HEK293 (cell line): ENCODE results near the gene TNS1.

Source experiments
- CTCF ChIA-PET: fragments of 350-600 bp; formaldehyde crosslinking; extraction: SDS; loops from one replicate; lab custom pipeline; 2021; ENCODE audit warnings: antibody characterized with exemption; lab: Yijun Ruan, JAX
- POLR2A ChIA-PET: fragments of 300-600 bp; formaldehyde crosslinking; extraction: SDS; loops from one replicate; lab custom pipeline; 2020; ENCODE audit warnings: antibody characterized with exemption, inconsistent platforms; lab: Yijun Ruan, JAX
- H3K27ac ChIP-seq: fragments of 200-500 bp; sonication (Bioruptor generic); 2 replicates; pipeline ENCODE4 v1.5.1; 2014; ENCODE audit warnings: low read depth, low read length, control low read depth, inconsistent platforms; ENCODE audit errors: extremely low read depth
- H3K36me3 ChIP-seq, 2 experiments: fragments of 200-500 bp in 1 of 2; sonication (Bioruptor generic) in 1 of 2; 1 replicate in 1 of 2; 2 replicates in 1 of 2; pipeline ENCODE4 v1.5.1; 2014 to 2017; ENCODE audit warnings: inconsistent platforms in 2 of 2, low read length in 2 of 2; ENCODE audit not compliant: control insufficient read depth in 2 of 2, insufficient read depth in 1 of 2
- H3K4me1 ChIP-seq: fragments of 200-500 bp; sonication (Bioruptor generic); 2 replicates; pipeline ENCODE4 v1.5.1; 2014; ENCODE audit warnings: mild to moderate bottlenecking, low read length, inconsistent platforms; ENCODE audit not compliant: control insufficient read depth, insufficient read depth
- H3K4me3 ChIP-seq: 2 replicates; pipeline ENCODE4 v1.5.1; 2011; ENCODE audit warnings: low read depth, mild to moderate bottlenecking, control low read depth, low read length, moderate library complexity
- H3K9me3 ChIP-seq: fragments of 200-500 bp; sonication (Bioruptor generic); 2 replicates; pipeline ENCODE4 v1.5.1; 2014; ENCODE audit warnings: low read depth, low read length, inconsistent platforms; ENCODE audit not compliant: control insufficient read depth, insufficient read depth
- HOXC10 ChIP-seq: sonication (generic); formaldehyde crosslinking; IDR thresholded peaks from 2 replicates; pipeline ENCODE4 v1.8.1; 2023; ENCODE audit warnings: mild to moderate bottlenecking, missing genetic modification reagents
- KLF1 ChIP-seq: fragments of 450-650 bp; formaldehyde crosslinking; IDR thresholded peaks from 2 replicates; pipeline ENCODE4 v1.5.1; 2016; ENCODE audit warnings: missing biosample characterization, missing genetic modification characterization
- KLF16 ChIP-seq: fragments of 450-650 bp; formaldehyde crosslinking; IDR thresholded peaks from 2 replicates; pipeline ENCODE4 v1.5.1; 2017; ENCODE audit warnings: missing biosample characterization, missing genetic modification characterization
- WT1 ChIP-seq: fragments of 450-650 bp; formaldehyde crosslinking; IDR thresholded peaks from 2 replicates; pipeline ENCODE4 v1.5.1; 2016; ENCODE audit warnings: missing biosample characterization, missing genetic modification characterization
- ZBTB17 ChIP-seq: fragments of 450-650 bp; formaldehyde crosslinking; IDR thresholded peaks from 2 replicates; pipeline ENCODE4 v1.5.1; 2016; ENCODE audit warnings: missing biosample characterization, missing genetic modification characterization
- ZFP41 ChIP-seq: fragments of 450-650 bp; formaldehyde crosslinking; IDR thresholded peaks from 2 replicates; pipeline ENCODE4 v1.5.1; 2016; ENCODE audit warnings: missing biosample characterization, missing genetic modification characterization, borderline replicate concordance
- ZNF16 ChIP-seq: fragments of 450-650 bp; formaldehyde crosslinking; IDR thresholded peaks from 2 replicates; pipeline ENCODE4 v1.5.1; 2016; ENCODE audit warnings: low read depth, missing biosample characterization, missing genetic modification characterization
- ZNF354C ChIP-seq: fragments of 450-650 bp; formaldehyde crosslinking; IDR thresholded peaks from 2 replicates; pipeline ENCODE4 v1.5.1; 2016; ENCODE audit warnings: missing biosample characterization, missing genetic modification characterization, low read depth, borderline replicate concordance
- ZNF366 ChIP-seq: fragments of 450-650 bp; formaldehyde crosslinking; conservative IDR thresholded peaks from 2 replicates; pipeline ENCODE4 v1.5.1; 2016; ENCODE audit warnings: missing biosample characterization, missing genetic modification characterization
- ZNF398 ChIP-seq: fragments of 450-650 bp; formaldehyde crosslinking; IDR thresholded peaks from 2 replicates; pipeline ENCODE4 v1.5.1; 2017; ENCODE audit warnings: missing biosample characterization, missing genetic modification characterization
- ZNF473 ChIP-seq: fragments of 450-650 bp; formaldehyde crosslinking; IDR thresholded peaks from 2 replicates; pipeline ENCODE4 v1.5.1; 2017; ENCODE audit warnings: missing biosample characterization, missing genetic modification characterization
- ZNF488 ChIP-seq: fragments of 450-650 bp; formaldehyde crosslinking; IDR thresholded peaks from 2 replicates; pipeline ENCODE4 v1.5.1; 2016; ENCODE audit warnings: missing biosample characterization, missing genetic modification characterization
- ZNF521 ChIP-seq: fragments of 450-650 bp; formaldehyde crosslinking; IDR thresholded peaks from 2 replicates; pipeline ENCODE4 v1.5.1; 2017; ENCODE audit warnings: missing biosample characterization, mild to moderate bottlenecking, missing genetic modification characterization
- ZNF544 ChIP-seq: fragments of 450-650 bp; formaldehyde crosslinking; IDR thresholded peaks from 2 replicates; pipeline ENCODE4 v1.5.0; 2017; ENCODE audit warnings: missing biosample characterization, missing genetic modification characterization
- ZNF548 ChIP-seq: fragments of 450-650 bp; formaldehyde crosslinking; IDR thresholded peaks from 2 replicates; pipeline ENCODE4 v1.5.1; 2016; ENCODE audit warnings: missing biosample characterization, missing genetic modification characterization
- ZNF558 ChIP-seq: fragments of 450-650 bp; formaldehyde crosslinking; IDR thresholded peaks from 2 replicates; pipeline ENCODE4 v1.5.1; 2016; ENCODE audit warnings: missing biosample characterization, missing genetic modification characterization
- ZNF623 ChIP-seq: fragments of 450-650 bp; formaldehyde crosslinking; IDR thresholded peaks from 2 replicates; pipeline ENCODE4 v1.5.1; 2016; ENCODE audit warnings: missing biosample characterization, missing genetic modification characterization
- ZNF664 ChIP-seq: fragments of 450-650 bp; formaldehyde crosslinking; IDR thresholded peaks from 2 replicates; pipeline ENCODE4 v1.5.1; 2016; ENCODE audit warnings: missing biosample characterization, missing genetic modification characterization
- ZNF670 ChIP-seq: fragments of 450-650 bp; formaldehyde crosslinking; IDR thresholded peaks from 2 replicates; pipeline ENCODE4 v1.5.1; 2016; ENCODE audit warnings: missing biosample characterization, missing genetic modification characterization, low read depth
- ZNF701 ChIP-seq: fragments of 450-650 bp; formaldehyde crosslinking; IDR thresholded peaks from 2 replicates; pipeline ENCODE4 v1.5.1; 2016; ENCODE audit warnings: missing biosample characterization, missing genetic modification characterization
- ZNF837 ChIP-seq: fragments of 450-650 bp; formaldehyde crosslinking; IDR thresholded peaks from 2 replicates; pipeline ENCODE4 v1.5.1; 2016; ENCODE audit warnings: missing biosample characterization, missing genetic modification characterization
- ZXDB ChIP-seq: fragments of 450-650 bp; formaldehyde crosslinking; IDR thresholded peaks from 2 replicates; pipeline ENCODE4 v1.5.1; 2016; ENCODE audit warnings: missing biosample characterization, missing genetic modification characterization
- TF ChIP-seq, protein P1 (sequence below): fragments of 450-650 bp; formaldehyde crosslinking; IDR thresholded peaks from 2 replicates; pipeline ENCODE4 v1.5.1; 2016; ENCODE audit warnings: missing biosample characterization, missing genetic modification characterization
- TF ChIP-seq, protein P2 (sequence below): fragments of 450-650 bp; IDR thresholded peaks from 2 replicates; pipeline ENCODE4 v1.5.1; 2018; ENCODE audit warnings: missing biosample characterization, mild to moderate bottlenecking, missing genetic modification characterization

TNS1 gene

DNA sequence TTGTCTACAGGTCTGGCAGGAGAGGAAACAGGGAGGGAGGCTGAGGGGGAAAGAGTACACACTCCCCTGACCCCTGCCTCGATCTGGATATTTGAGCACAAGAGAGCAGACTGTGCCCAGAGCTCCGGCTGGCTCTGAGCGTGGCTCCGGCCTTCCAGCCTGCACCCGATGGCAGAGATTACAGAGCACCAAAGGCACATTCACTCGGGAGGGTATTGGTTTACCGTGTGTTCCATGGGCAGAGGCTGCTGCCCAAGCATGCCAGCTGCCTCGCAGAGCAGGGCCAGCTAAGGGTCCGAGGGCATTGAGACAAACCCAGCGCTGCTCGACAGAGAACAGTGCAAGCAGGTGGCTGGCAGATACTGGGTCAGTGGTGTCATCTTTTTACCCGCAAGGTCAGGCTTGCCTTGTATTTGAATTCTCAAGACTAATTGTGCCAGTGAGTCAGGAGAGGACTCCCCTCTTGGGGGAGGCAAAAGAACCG, 132.2 kb downstream of the TNS1 start:
- POLR2A ChIA-PET: no interaction called here
- no peaks in the 10 kb centered on the region for H3K9me3 ChIP-seq
- H3K4me1 ChIP-seq: no peaks in the 10 kb centered on the region
- CTCF ChIA-PET: interaction anchor here (2.7 kb wide), 1 partner anchor 16 kb away, joined by 10 read pairs; no protein-coding TSS in a partner anchor
- no peak for TF ChIP-seq ZNF16 (tag by site-specific recombination)
- TF ChIP-seq, protein P1, sequence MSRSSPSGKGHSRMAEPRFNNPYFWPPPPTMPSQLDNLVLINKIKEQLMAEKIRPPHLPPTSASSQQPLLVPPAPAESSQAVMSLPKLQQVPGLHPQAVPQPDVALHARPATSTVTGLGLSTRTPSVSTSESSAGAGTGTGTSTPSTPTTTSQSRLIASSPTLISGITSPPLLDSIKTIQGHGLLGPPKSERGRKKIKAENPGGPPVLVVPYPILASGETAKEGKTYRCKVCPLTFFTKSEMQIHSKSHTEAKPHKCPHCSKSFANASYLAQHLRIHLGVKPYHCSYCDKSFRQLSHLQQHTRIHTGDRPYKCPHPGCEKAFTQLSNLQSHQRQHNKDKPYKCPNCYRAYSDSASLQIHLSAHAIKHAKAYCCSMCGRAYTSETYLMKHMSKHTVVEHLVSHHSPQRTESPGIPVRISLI: no peak
- no peak for TF ChIP-seq ZBTB17 (tag by site-specific recombination)
- no peak for TF ChIP-seq ZNF544
- no peak for TF ChIP-seq ZNF558 (tag by site-specific recombination)
- no peak for TF ChIP-seq KLF16 (tag by site-specific recombination)
- no peaks in the 10 kb centered on the region for H3K36me3 ChIP-seq
- H3K27ac ChIP-seq: no peak overlapping the region
- H3K4me3 ChIP-seq: no peak overlapping the region

GRCh38 chr2:217868911-217869334, 133.9 kb downstream of the TNS1 start:
- ChIA-PET POLR2A (no interaction called here), CTCF (interaction anchor here (0.5 to 2.7 kb wide), 4 partner anchors 18 to 866 kb away, joined by 3 to 10 read pairs (median 3); no protein-coding TSS in a partner anchor)
- no peaks in the 10 kb centered on the region for H3K36me3 ChIP-seq
- no peaks in the 10 kb centered on the region for H3K4me1 ChIP-seq
- H3K9me3 ChIP-seq: no peaks in the 10 kb centered on the region
- H3K4me3 ChIP-seq: no peak overlapping the region
- TF ChIP-seq ZFP41 (tag by site-specific recombination): no peak
- TF ChIP-seq ZNF548 (tag by site-specific recombination): no peak
- TF ChIP-seq ZNF488 (tag by site-specific recombination): no peak
- TF ChIP-seq WT1 (tag by site-specific recombination): no peak
- TF ChIP-seq HOXC10 (CRISPR knock-in tag): no peak
- TF ChIP-seq, protein P2, sequence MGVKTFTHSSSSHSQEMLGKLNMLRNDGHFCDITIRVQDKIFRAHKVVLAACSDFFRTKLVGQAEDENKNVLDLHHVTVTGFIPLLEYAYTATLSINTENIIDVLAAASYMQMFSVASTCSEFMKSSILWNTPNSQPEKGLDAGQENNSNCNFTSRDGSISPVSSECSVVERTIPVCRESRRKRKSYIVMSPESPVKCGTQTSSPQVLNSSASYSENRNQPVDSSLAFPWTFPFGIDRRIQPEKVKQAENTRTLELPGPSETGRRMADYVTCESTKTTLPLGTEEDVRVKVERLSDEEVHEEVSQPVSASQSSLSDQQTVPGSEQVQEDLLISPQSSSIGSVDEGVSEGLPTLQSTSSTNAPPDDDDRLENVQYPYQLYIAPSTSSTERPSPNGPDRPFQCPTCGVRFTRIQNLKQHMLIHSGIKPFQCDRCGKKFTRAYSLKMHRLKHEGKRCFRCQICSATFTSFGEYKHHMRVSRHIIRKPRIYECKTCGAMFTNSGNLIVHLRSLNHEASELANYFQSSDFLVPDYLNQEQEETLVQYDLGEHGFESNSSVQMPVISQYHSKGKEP (tag by site-specific recombination): no peak
- no peak for TF ChIP-seq ZNF521 (tag by site-specific recombination)
- TF ChIP-seq ZNF664 (tag by site-specific recombination): no peak
- no peak for TF ChIP-seq ZNF670 (tag by site-specific recombination)
- TF ChIP-seq ZNF701 (tag by site-specific recombination): no peak
- TF ChIP-seq ZNF837 (tag by site-specific recombination): no peak
- TF ChIP-seq ZNF398 (tag by site-specific recombination): no peak
- no peak for TF ChIP-seq ZNF354C (tag by site-specific recombination)
- TF ChIP-seq ZNF366: no peak
- TF ChIP-seq ZXDB (tag by site-specific recombination): no peak
- TF ChIP-seq ZNF623: no peak
- no peak for TF ChIP-seq ZNF473 (tag by site-specific recombination)
- TF ChIP-seq KLF1 (tag by site-specific recombination): no peak
- no peak overlapping the region for H3K27ac ChIP-seq
